NCI-H446 (cell line): ENCODE results near the gene BHLHE40.

Source experiments
- DNase-seq, 2 experiments: peaks; one replicate each; lab custom pipeline; 2025; lab: John Stamatoyannopoulos, UW

The BHLHE40 gene

GRCh38 chr3:4983739-4984510, 4.7 kb downstream of the BHLHE40 start:
- peak in 1 of 2 experiments; percentile 19 for DNase-seq

GRCh38 chr3:4984511-4984864, 5.3 kb downstream of the BHLHE40 start:
- DNase-seq, result peak in 1 of 2 experiments; percentile 25

GRCh38 chr3:4985330-4986174, 6.3 kb downstream of the BHLHE40 start:
- no peak for DNase-seq

GRCh38 chr3:4986175-4986781, 7.0 kb downstream of the BHLHE40 start:
- no peak for DNase-seq

GRCh38 chr3:4986782-4987537, 7.7 kb downstream of the BHLHE40 start:
- DNase-seq, result peak; percentile 54 to 82

- DNase-seq, result no peak
Observed at GRCh38 chr3:4987538-4988296, 8.5 kb downstream of the BHLHE40 start.

- DNase-seq, result peak in 1 of 2 experiments; percentile 29
Observed at GRCh38 chr3:4988983-4989834, 10.0 kb downstream of the BHLHE40 start.

- no peak for DNase-seq
Observed at GRCh38 chr3:4990069-4990468, 10.8 kb downstream of the BHLHE40 start.

- DNase-seq, result no peak
Observed at GRCh38 chr3:4992118-4992517, 12.9 kb downstream of the BHLHE40 start.

- DNase-seq, result no peak
Observed at GRCh38 chr3:4993276-4994143, 14.3 kb downstream of the BHLHE40 start.

GRCh38 chr3:4994144-4994730, 15.0 kb downstream of the BHLHE40 start:
- no peak for DNase-seq

- no peak for DNase-seq
Observed at GRCh38 chr3:4994823-4995499, 15.7 kb downstream of the BHLHE40 start.

- DNase-seq, result no peak
Observed at GRCh38 chr3:4995500-4996053, 16.3 kb downstream of the BHLHE40 start.

- no peak for DNase-seq
Observed at GRCh38 chr3:4996223-4996765, 17.1 kb downstream of the BHLHE40 start.

- no peak for DNase-seq
Observed at GRCh38 chr3:4996771-4997291, 17.6 kb downstream of the BHLHE40 start.

GRCh38 chr3:4997946-4998345, 18.7 kb downstream of the BHLHE40 start:
- no peak for DNase-seq

- no peak for DNase-seq
Observed at GRCh38 chr3:4999531-5000184, 20.4 kb downstream of the BHLHE40 start.
